ENCODE results near the gene PCGF1. TPM values are rescaled to one million over a fixed set of nuclear protein-coding genes. Genes with fewer than 3 reads are reported as not detected.

Gene PCGF1
- total and polyA plus RNA-seq, 2 of the 13 experiments (the other 11 are each of a cell fraction or from before 2014, with no cell fraction given) = 20.4 to 22.6 TPM

DNA sequence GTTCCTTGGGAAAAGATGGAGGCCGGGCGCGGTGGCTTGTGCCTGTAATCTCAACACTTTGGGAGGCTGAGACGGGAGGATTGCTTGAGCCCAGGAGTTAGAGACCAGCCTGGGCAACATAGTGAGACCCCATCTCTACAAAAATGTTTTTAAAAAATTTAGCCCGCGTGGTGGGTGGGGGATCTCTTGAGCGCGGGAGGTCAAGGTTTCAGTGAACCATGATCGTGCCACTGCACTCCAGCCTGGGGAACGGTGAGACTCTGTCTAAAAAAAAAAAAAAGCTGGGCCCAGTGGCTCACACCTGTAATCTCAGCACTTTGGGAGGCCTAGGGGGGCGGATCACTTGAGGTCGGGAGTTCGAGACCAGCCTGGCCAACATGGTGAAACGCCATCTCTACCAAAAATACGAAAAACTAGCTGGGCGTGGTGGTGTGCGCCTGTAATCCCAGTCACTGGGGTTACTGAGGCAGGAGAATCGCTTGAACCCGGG lies 23.8 kb downstream of the PCGF1 start (continued):
- TF ChIP-seq, protein P1, sequence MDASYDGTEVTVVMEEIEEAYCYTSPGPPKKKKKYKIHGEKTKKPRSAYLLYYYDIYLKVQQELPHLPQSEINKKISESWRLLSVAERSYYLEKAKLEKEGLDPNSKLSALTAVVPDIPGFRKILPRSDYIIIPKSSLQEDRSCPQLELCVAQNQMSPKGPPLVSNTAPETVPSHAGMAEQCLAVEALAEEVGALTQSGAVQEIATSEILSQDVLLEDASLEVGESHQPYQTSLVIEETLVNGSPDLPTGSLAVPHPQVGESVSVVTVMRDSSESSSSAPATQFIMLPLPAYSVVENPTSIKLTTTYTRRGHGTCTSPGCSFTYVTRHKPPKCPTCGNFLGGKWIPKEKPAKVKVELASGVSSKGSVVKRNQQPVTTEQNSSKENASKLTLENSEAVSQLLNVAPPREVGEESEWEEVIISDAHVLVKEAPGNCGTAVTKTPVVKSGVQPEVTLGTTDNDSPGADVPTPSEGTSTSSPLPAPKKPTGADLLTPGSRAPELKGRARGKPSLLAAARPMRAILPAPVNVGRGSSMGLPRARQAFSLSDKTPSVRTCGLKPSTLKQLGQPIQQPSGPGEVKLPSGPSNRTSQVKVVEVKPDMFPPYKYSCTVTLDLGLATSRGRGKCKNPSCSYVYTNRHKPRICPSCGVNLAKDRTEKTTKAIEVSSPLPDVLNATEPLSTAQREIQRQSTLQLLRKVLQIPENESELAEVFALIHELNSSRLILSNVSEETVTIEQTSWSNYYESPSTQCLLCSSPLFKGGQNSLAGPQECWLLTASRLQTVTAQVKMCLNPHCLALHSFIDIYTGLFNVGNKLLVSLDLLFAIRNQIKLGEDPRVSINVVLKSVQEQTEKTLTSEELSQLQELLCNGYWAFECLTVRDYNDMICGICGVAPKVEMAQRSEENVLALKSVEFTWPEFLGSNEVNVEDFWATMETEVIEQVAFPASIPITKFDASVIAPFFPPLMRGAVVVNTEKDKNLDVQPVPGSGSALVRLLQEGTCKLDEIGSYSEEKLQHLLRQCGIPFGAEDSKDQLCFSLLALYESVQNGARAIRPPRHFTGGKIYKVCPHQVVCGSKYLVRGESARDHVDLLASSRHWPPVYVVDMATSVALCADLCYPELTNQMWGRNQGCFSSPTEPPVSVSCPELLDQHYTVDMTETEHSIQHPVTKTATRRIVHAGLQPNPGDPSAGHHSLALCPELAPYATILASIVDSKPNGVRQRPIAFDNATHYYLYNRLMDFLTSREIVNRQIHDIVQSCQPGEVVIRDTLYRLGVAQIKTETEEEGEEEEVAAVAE (CRISPR knock-in tag; IDR thresholded peaks at IDR 0.05; ENCODE audit: borderline replicate concordance) = 0 out of 2 replicates have a peak, but pooled peaks have one; percentile 4

DNA sequence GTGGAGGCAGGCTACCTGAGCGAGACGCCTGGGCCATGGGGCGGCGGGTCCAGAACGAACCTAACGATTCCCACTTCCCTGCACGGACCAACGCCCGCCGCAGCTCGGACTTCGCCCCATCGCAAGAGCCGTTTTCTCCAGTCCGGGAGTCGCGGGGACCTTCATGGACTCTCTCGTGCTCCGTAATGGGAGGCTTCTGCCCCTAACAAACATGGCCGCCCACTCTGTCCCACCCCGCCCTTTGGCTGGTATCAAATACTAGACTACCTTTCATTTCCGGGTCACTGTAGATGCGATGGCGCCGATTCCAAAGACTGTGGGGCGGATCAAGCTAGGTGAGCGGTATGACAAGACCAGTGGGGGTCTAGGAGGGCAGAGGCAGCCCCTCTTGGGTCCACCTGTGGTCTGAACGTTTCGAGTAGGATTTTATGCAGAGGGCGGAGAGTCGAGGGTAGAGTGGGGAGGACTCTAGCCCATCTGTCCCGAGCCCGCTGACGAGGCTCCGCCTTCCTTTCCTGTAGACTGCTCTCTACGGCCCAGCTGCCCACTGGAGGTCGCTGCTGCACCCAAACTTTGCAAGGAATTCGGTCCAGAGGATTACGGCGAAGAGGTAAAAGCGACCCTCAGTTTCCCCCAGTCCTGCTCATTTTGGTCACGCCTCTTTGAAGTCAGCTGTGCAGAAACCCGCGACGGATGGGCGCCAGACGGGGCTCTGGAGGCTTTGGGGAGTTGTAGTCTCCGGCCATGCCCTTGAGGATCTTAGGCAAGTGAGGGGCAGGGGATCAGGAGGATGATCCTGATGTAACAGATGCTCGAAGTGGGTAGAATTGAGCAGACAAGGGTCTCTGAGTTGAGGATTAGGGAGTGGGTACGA lies 24.5 kb downstream of the PCGF1 start, which contains the start of the genes CCDC142 and TTC31:
Gene CCDC142, minus strand, starts transcription at position 198 of the 874 bp plus-strand sequence. Its CDS starts 161 bp downstream, at position 37.
Gene TTC31, plus strand, starts transcription at position 281 of the 874 bp plus-strand sequence. Its CDS starts 15 bp downstream, at position 296.
- BruUV-seq (replicated peaks) = TSS peak; percentile 87
- ChIA-PET POLR2A (interaction anchor here (0.6 to 20.6 kb wide), 21 partner anchors 10 to 357 kb away, joined by 3 to 795 read pairs (median 11); partner anchors contain the start of genes AUP1, C2orf81, DQX1 and HTRA2), CTCF (ENCODE audit: low intra/inter-chr PET ratio, low total read pairs) (interaction anchor here (1.0 to 2.4 kb wide), 7 partner anchors 18 to 104 kb away, joined by 3 to 20 read pairs (median 10); partner anchors contain the start of genes AUP1, HTRA2, INO80B and MOGS)
- Histone ChIP-seq H3K4me3 (replicated peaks in 1 of 3; ENCODE audit: insufficient read depth in 1 of 3, low read depth in 2 of 3, low read length in 3 of 3) (peak within 1 kb of the TSS; percentile 82 to 87 (median 83)), H4K20me1 (ENCODE audit: insufficient read depth, low read length) (no peaks in the 10 kb centered on the region), H3K9me3 (ENCODE audit: low read length) (no peaks in the 10 kb centered on the region), H3K27me3 (ENCODE audit: control insufficient read depth in 1 of 2, insufficient read depth in 2 of 2, low read length in 2 of 2) (no peaks in the 10 kb centered on the region; a peak in 1 of 5 replicates), H3K4me1 (ENCODE audit: insufficient read depth, low read length) (peaks cover 70% of the 10 kb centered on the region), H3K9ac (ENCODE audit: insufficient read depth, low read depth, low read length) (peak within 1 kb of the TSS; percentile 91), H3K79me2 (ENCODE audit: insufficient read depth, low read length) (peaks cover 45% of the 10 kb centered on the region), H3K4me2 (ENCODE audit: low read depth, low read length) (peak within 1 kb of the TSS; percentile 78), H3K27ac (ENCODE audit: extremely low read length, insufficient read depth, low read length) (peak within 1 kb of the TSS; percentile 89), H3K36me3 (replicated peaks in 1 of 2; ENCODE audit: control insufficient read depth in 1 of 2, insufficient read depth in 2 of 2, low read length in 2 of 2) (peaks cover 2 to 10% of the 10 kb centered on the region in 2 experiments; a peak in 4 of 5 replicates), H2AFZ (ENCODE audit: low read length) (peak within 1 kb of the TSS; percentile 85)
- DNase-seq (ENCODE audit: low spot score) = peak; percentile 97
- in situ Hi-C loops (cut with HindIII; ENCODE audit: extremely low pct_ligation_motif_present, low pct_unique_long_range_greater_than_20kb) = loop anchor here (5.0 kb wide), 1 partner anchor 99 kb away; no protein-coding TSS in a partner anchor
- peak; percentile 91 for ATAC-seq
- WGBS (ENCODE audit: low lambda C conversion rate) = under 1% methylated on average over 32 of the region's 50 CpGs
- intact Hi-C loops (cut with micrococcal nuclease; ENCODE audit: unreplicated experiment) = loop anchor here (1.0 kb wide), 5 partner anchors 19 to 104 kb away; partner anchors contain the start of genes AUP1, HTRA2 and PCGF1
- FAIRE-seq = peak; percentile 92
- TF ChIP-seq ZNF749 (CRISPR knock-in tag; IDR thresholded peaks at IDR 0.05; ENCODE audit: borderline replicate concordance) (no peak; the same call in none of the 2 replicates), MAF1 (CRISPR knock-in tag; IDR thresholded peaks at IDR 0.05; ENCODE audit: borderline replicate concordance) (0 out of 2 replicates have a peak, but pooled peaks have one; percentile 66), HOXA3 (CRISPR knock-in tag; IDR thresholded peaks at IDR 0.05) (peak; percentile 97), ZNF878 (CRISPR knock-in tag; IDR thresholded peaks at IDR 0.05) (peak; percentile 64; the same call in 1 of the 2 replicates), ZNF350 (CRISPR knock-in tag; IDR thresholded peaks at IDR 0.05; ENCODE audit: borderline replicate concordance, low read depth) (peak; percentile 97), ZNF567 (CRISPR knock-in tag; IDR thresholded peaks at IDR 0.05; ENCODE audit: borderline replicate concordance) (peak; percentile 96; the same call in 1 of the 2 replicates)
- TF ChIP-seq, protein P2, sequence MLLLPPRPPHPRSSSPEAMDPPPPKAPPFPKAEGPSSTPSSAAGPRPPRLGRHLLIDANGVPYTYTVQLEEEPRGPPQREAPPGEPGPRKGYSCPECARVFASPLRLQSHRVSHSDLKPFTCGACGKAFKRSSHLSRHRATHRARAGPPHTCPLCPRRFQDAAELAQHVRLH (CRISPR knock-in tag; IDR thresholded peaks at IDR 0.05; ENCODE audit: borderline replicate concordance, low read depth) = peak; percentile 59; the same call in 1 of the 2 replicates
- TF ChIP-seq, protein P3, sequence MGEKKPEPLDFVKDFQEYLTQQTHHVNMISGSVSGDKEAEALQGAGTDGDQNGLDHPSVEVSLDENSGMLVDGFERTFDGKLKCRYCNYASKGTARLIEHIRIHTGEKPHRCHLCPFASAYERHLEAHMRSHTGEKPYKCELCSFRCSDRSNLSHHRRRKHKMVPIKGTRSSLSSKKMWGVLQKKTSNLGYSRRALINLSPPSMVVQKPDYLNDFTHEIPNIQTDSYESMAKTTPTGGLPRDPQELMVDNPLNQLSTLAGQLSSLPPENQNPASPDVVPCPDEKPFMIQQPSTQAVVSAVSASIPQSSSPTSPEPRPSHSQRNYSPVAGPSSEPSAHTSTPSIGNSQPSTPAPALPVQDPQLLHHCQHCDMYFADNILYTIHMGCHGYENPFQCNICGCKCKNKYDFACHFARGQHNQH (CRISPR knock-in tag; IDR thresholded peaks at IDR 0.05) = peak; percentile 90
- TF ChIP-seq, protein P4, sequence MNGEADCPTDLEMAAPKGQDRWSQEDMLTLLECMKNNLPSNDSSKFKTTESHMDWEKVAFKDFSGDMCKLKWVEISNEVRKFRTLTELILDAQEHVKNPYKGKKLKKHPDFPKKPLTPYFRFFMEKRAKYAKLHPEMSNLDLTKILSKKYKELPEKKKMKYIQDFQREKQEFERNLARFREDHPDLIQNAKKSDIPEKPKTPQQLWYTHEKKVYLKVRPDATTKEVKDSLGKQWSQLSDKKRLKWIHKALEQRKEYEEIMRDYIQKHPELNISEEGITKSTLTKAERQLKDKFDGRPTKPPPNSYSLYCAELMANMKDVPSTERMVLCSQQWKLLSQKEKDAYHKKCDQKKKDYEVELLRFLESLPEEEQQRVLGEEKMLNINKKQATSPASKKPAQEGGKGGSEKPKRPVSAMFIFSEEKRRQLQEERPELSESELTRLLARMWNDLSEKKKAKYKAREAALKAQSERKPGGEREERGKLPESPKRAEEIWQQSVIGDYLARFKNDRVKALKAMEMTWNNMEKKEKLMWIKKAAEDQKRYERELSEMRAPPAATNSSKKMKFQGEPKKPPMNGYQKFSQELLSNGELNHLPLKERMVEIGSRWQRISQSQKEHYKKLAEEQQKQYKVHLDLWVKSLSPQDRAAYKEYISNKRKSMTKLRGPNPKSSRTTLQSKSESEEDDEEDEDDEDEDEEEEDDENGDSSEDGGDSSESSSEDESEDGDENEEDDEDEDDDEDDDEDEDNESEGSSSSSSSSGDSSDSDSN (CRISPR knock-in tag; IDR thresholded peaks at IDR 0.05) = peak; percentile 92
